Pancreas (tissue), 10 donors: ENCODE measurements around the gene GRIP2. TPM values are rescaled to one million over a fixed set of nuclear protein-coding genes. Genes with fewer than 3 reads are reported as not detected.

ENCODE experiments used
- ATAC-seq, 4 donors: fragments of 200-7000 bp; cut with Tn5 transposase; one replicate each; pipeline versions ENCODE4 v1.8.0 to v1.9.1; 2020; ENCODE audit warnings: mild to moderate bottlenecking in 4 of 4, moderate library complexity in 4 of 4
- DNase-seq, 6 donors: peaks; one replicate each; pipeline ENCODE4 v3.0.0-alpha.2; 2020
- FAIRE-seq: peaks from 2 replicates; lab custom pipeline; 2012; peaks lifted over from hg19 to GRCh38; lab: Jason Lieb, UNC
- H3K27ac ChIP-seq, 4 donors: fragments of 200-600 bp; sonication (generic); 1 replicate in 3 of 4; 2 replicates in 1 of 4; pipeline versions ENCODE4 v1.5.0 to v1.8.0; 2020
- H3K27me3 ChIP-seq, 4 donors: fragments of 200-600 bp; one replicate each; pipeline ENCODE4 v1.8.0; 2021
- H3K36me3 ChIP-seq, 3 donors: fragments of 200-600 bp; sonication (generic) in 1 of 3; one replicate each; pipeline versions ENCODE4 v1.5.0 to v1.8.0; 2020 to 2021
- H3K4me1 ChIP-seq, 3 donors: fragments of 200-600 bp; one replicate each; pipeline ENCODE4 v1.8.0; 2021
- H3K4me3 ChIP-seq, 4 donors: fragments of 200-600 bp; sonication (generic) in 2 of 4; one replicate each; pipeline versions ENCODE4 v1.5.0 to v1.8.0; 2020 to 2021
- H3K9me3 ChIP-seq, 4 donors: fragments of 200-600 bp; one replicate each; pipeline ENCODE4 v1.8.0; 2021
- CTCF ChIP-seq, 4 donors: fragments of 200-600 bp; sonication (generic) in 3 of 4; IDR thresholded peaks; one replicate each; pipeline versions ENCODE4 v1.5.0 to v1.8.0; 2021; ENCODE audit warnings: antibody characterized with exemption in 4 of 4
- WGBS, 2 donors: extraction: QIAGEN DNeasy Blood & Tissue Kit; methylation state at CpG; one replicate each; pipeline ENCODE4 v1.1.7; 2013; 5-methylcytosine and 5-hydroxymethylcytosine counted together
- intact Hi-C, 3 donors: fragments of 100-400 bp; cut with DNase I; formaldehyde crosslinking; loops; one replicate each; pipeline versions ENCODE4 v1.11.1 to v1.14.2; 2022
- polyA plus RNA-seq, 2 donors: library from polyadenylated mRNA; stranded (reverse); fragments of 200-250 nt; gene quantifications; one replicate each; pipeline ENCODE4 v1.2.3, GENCODE V29; 2013
- total RNA-seq, 6 donors: library from RNA; stranded (reverse); fragmentation: NEBNext Ultra II Directional in 4 of 6; extraction: Animal tissue kit (Norgen Biotek cat#: 25700) in 4 of 6; gene quantifications; one replicate each; pipeline versions ENCODE4 v1.2.1 to v1.2.4, GENCODE V29; 2021 to 2023
- donor health status: healthy with polysubstance abuse.
- donor health status: DM: no; HTN: no; CAD: no; lungs with moderate emphysema.
- donor health status: DM: no; HTN: no; CAD: no.
- donor health status: control.
- donor health status: control.
- donor health status: Bipolar disorder and iron deficiency.
- donor health status: DM: yes; HTN: yes; CAD: no.
- donor health status: DM: no; HTN: no; CAD: no.
- donor health status: DM: no; HTN: no; CAD: no.
- donor health status: DM: yes; HTN: yes; CAD: no.

Gene GRIP2
- total and polyA plus RNA-seq, 8 donors = 0.16 to 0.94 (median 0.35) TPM

- Histone ChIP-seq H3K4me3 (no peak overlapping the region), H3K9me3 (no peaks in the 10 kb centered on the region), H3K36me3 (no peaks in the 10 kb centered on the region), H3K4me1 (no peaks in the 10 kb centered on the region), H3K27ac (no peak overlapping the region), H3K27me3 (no peaks in the 10 kb centered on the region)
- ATAC-seq = peak in 3 of 4 donors; percentile 19 to 38 (median 23)
- no peak for FAIRE-seq
- 93 to 95% methylated on average over 2 of the region's 2 CpGs for WGBS, 2 donors
- DNase-seq = peak in 1 of 6 donors; percentile 4
- no peak for TF ChIP-seq CTCF (IDR thresholded peaks at IDR 0.05)
- intact Hi-C loops = no loop called here
Observed at GRCh38 chr3:14547693-14548092, 7.6 kb upstream of the GRIP2 start.

- TF ChIP-seq CTCF (IDR thresholded peaks at IDR 0.05) = no peak
- H3K9me3 ChIP-seq = no peaks in the 10 kb centered on the region
- no peak overlapping the region for H3K4me3 ChIP-seq
- intact Hi-C loops = no loop called here
- H3K36me3 ChIP-seq = no peaks in the 10 kb centered on the region
- FAIRE-seq = no peak
- ATAC-seq = no peak
- no peaks in the 10 kb centered on the region for H3K27me3 ChIP-seq
- H3K27ac ChIP-seq = no peak overlapping the region
- WGBS, 2 donors = 59 to 63% methylated on average over 9 of the region's 9 CpGs
- H3K4me1 ChIP-seq = no peaks in the 10 kb centered on the region
- DNase-seq = peak in 1 of 6 donors; percentile 29
Observed at GRCh38 chr3:14546041-14546440, 5.9 kb upstream of the GRIP2 start.

GRCh38 chr3:14545251-14545635, 5.1 kb upstream of the GRIP2 start:
- no peak overlapping the region for H3K27ac ChIP-seq
- no peak for FAIRE-seq
- no peak for ATAC-seq
- WGBS, 2 donors = 73 to 81% methylated on average over 5 of the region's 5 CpGs
- intact Hi-C loops = no loop called here
- H3K4me3 ChIP-seq = no peak overlapping the region
- no peaks in the 10 kb centered on the region for H3K36me3 ChIP-seq
- peak in 1 of 6 donors; percentile 42 for DNase-seq
- H3K4me1 ChIP-seq = no peaks in the 10 kb centered on the region
- no peaks in the 10 kb centered on the region for H3K9me3 ChIP-seq
- no peaks in the 10 kb centered on the region for H3K27me3 ChIP-seq
- no peak for TF ChIP-seq CTCF (IDR thresholded peaks at IDR 0.05)

- FAIRE-seq (no peak), ATAC-seq (no peak), DNase-seq (peak in 1 of 6 donors; percentile 43)
- Histone ChIP-seq H3K27ac (no peak overlapping the region), H3K27me3 (no peaks in the 10 kb centered on the region), H3K4me1 (no peaks in the 10 kb centered on the region), H3K36me3 (no peaks in the 10 kb centered on the region), H3K4me3 (no peak overlapping the region), H3K9me3 (no peaks in the 10 kb centered on the region)
- intact Hi-C loops = no loop called here
- 89 to 94% methylated on average over 20 of the region's 20 CpGs for WGBS, 2 donors
- TF ChIP-seq CTCF (IDR thresholded peaks at IDR 0.05) = no peak
Observed at GRCh38 chr3:14544282-14545250, 4.4 kb upstream of the GRIP2 start.

- intact Hi-C loops = no loop called here
- FAIRE-seq = no peak
- TF ChIP-seq CTCF (IDR thresholded peaks at IDR 0.05) = no peak
- WGBS, 2 donors = 72 to 80% methylated on average over 4 of the region's 4 CpGs
- Histone ChIP-seq H3K27me3 (no peaks in the 10 kb centered on the region), H3K9me3 (no peaks in the 10 kb centered on the region), H3K36me3 (no peaks in the 10 kb centered on the region), H3K4me3 (no peak overlapping the region), H3K27ac (no peak overlapping the region), H3K4me1 (no peaks in the 10 kb centered on the region)
- peak in 1 of 6 donors; percentile 36 for DNase-seq
- ATAC-seq = no peak
Observed at GRCh38 chr3:14543446-14543845, 3.3 kb upstream of the GRIP2 start.
